Measurements from ENCODE around the gene ITPKB. TPM values are rescaled to one million over a fixed set of nuclear protein-coding genes. Genes with fewer than 3 reads are reported as not detected.

The ITPKB gene
- total RNA-seq, 1 experiment from 2014 or later: 4.0 TPM

DNA sequence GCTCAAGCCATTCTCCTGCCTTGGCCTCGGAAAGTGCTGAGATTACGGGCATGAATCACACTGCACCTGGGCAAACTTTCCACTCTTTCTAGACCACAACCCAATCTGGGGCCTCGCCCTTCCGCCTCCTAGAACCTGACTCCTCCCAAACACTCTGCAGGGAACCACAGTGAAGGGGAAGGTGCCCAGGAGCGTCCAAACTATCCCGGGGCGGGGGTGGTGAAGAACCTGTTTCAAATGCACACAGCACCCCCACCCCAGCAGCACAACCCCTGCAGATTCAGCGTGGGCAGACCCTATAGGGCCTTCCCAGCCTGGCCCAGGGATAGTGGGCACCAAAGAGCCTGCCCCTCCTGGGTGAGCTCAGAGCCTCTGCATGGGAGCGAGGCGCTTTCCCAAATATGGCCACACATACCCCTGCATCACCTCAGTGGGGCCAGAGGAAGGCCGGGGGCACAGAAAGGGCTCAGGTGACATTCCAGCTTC lies 103.6 kb downstream of the ITPKB start:
- Histone ChIP-seq H3K27me3 (replicated peaks) (no peaks in the 10 kb centered on the region), H3K4me1 (replicated peaks) (0 out of 2 replicates have a peak, but pooled peaks cover 3% of the 10 kb centered on the region), H3K27ac (no peak overlapping the region), H3K4me3 (no peak overlapping the region), H3K36me3 (peaks cover 3% of the 10 kb centered on the region; the same call in 1 of the 2 replicates), H3K9me3 (replicated peaks) (no peaks in the 10 kb centered on the region)
- no peak for DNase-seq (ENCODE audit: low read depth in 1 of 2, low spot score in 2 of 2)

DNA sequence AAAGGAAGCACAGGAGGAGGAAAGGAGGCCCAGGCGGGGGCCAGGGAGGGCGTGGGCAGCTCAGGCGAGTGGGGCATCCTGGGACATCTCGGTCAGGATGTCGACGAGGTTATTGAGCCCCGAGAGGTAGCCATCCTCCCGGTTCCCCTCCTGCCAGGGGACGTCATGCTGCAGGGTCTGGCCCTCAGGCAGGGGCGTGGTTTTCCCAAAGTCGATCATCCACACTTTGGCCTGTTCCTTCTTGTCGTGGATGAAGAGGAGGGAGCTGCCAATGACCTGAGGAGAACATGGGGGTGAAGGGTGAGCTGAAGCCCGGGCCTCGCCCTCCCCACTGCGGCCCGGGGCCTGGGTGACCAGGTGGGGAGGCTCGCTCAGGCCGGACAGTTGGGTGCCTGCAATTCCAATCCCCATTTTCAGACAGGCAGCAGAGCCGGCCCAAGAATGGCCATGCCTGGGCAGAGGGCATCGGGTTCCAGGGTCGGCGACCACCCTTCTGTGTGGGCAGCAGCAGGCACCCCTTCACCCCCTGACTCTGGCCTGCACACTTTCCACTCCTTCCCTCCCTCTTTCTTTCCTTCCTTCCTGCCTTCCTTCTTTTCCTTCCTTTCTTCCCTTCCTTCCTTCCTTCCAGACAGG lies 104.4 kb downstream of the ITPKB start:
- H3K27ac ChIP-seq: no peak overlapping the region
- H3K9me3 ChIP-seq (replicated peaks): no peaks in the 10 kb centered on the region
- no peak for DNase-seq (ENCODE audit: low read depth in 1 of 2, low spot score in 2 of 2)
- peaks cover 3% of the 10 kb centered on the region; the same call in 1 of the 2 replicates for H3K36me3 ChIP-seq
- no peaks in the 10 kb centered on the region for H3K27me3 ChIP-seq (replicated peaks)
- H3K4me3 ChIP-seq: no peak overlapping the region
- 0 out of 2 replicates have a peak, but pooled peaks cover 3% of the 10 kb centered on the region for H3K4me1 ChIP-seq (replicated peaks)

DNA sequence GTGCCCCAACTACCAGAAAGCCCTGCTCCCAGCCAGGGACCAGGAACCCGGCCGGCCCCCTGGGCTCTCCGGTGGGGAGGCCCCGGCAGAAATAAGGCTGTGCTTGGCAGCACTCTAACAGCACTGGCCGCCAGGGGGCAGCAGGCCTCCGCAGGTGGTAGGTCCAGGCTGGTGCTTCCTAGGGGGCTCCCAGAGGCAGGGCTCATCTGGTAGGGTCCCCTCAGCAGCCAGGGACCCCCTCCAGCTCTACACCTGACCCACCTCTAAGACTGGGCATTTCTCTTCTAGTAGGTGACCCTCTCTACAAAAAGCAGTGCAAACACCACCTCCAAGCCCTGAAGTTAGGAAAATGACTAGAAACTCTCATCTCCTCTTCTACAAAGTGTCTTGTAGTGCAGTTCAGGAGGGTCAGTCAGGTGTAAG lies 104.9 kb downstream of the ITPKB start:
- Histone ChIP-seq H3K27me3 (replicated peaks) (no peaks in the 10 kb centered on the region), H3K4me1 (replicated peaks) (0 out of 2 replicates have a peak, but pooled peaks cover 3% of the 10 kb centered on the region), H3K27ac (no peak overlapping the region), H3K9me3 (replicated peaks) (no peaks in the 10 kb centered on the region), H3K4me3 (no peak overlapping the region), H3K36me3 (peaks cover 3% of the 10 kb centered on the region; the same call in 1 of the 2 replicates)
- peak; percentile 65 to 78 for DNase-seq (ENCODE audit: low read depth in 1 of 2, low spot score in 2 of 2)

DNA sequence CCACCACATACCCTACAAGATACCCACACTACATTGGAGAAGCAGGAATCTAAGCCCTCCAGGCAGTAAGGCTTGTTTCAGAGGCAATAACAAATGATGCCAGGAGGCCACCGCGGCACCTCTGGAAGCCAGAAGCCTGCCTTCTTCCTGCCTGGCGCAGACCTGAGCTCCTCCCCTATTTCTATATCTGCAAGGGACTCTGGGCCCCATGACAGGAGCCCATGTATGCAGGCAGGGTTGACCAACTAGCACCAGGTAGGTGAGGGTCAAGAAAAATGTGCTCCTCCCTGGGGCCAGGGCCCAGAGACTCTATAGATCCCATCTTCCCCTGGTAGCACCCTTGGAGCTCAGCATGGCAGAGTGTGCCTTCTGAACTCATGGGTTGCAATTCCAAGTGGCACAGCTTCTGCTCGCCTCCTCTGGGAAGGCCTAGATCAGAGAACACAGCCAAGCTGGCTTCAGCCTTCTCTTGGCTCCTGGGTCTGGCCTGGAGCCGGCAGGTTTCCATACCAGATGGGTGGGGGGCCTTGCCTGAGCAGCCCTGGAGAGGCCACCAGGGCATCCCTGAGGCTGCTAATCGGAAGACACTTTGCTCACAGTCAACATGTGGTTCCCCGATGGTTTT lies 105.4 kb downstream of the ITPKB start:
- Histone ChIP-seq H3K27ac (no peak overlapping the region), H3K27me3 (replicated peaks) (no peaks in the 10 kb centered on the region)

DNA sequence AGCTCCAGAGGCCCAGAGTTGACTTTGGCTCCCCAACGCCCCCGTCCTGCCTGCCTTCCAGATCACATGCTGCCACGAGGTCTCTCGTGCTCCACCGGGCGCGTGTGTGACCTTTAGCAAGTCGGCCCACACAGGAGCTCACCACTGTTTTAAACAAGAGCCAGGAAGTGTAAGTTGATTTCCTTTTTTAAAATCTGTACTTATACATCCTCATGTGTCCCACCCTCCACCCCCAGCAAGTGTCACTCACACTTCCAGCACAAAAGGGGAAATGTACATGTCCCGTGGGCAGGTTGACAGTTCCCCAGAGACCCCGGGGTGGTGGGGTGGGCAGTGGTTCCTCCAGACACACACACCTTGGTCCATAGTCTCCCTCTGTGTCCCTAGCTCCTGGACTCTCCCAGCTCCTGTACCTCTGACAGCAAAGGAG lies 106.1 kb downstream of the ITPKB start:
- H3K27me3 ChIP-seq (replicated peaks): no peaks in the 10 kb centered on the region
- H3K27ac ChIP-seq: no peak overlapping the region
- peaks cover 3% of the 10 kb centered on the region; the same call in 1 of the 2 replicates for H3K36me3 ChIP-seq
- no peak for DNase-seq (ENCODE audit: low read depth in 1 of 2, low spot score in 2 of 2)
- no peaks in the 10 kb centered on the region for H3K9me3 ChIP-seq (replicated peaks)
- no peak overlapping the region for H3K4me3 ChIP-seq
- 0 out of 2 replicates have a peak, but pooled peaks cover 3% of the 10 kb centered on the region for H3K4me1 ChIP-seq (replicated peaks)

More for the DNA sequence above, 105.4 kb downstream of the ITPKB start:
- DNase-seq (ENCODE audit: low read depth in 1 of 2, low spot score in 2 of 2): no peak
- Histone ChIP-seq H3K4me3 (no peak overlapping the region), H3K4me1 (replicated peaks) (0 out of 2 replicates have a peak, but pooled peaks cover 3% of the 10 kb centered on the region), H3K9me3 (replicated peaks) (no peaks in the 10 kb centered on the region), H3K36me3 (peaks cover 3% of the 10 kb centered on the region; the same call in 1 of the 2 replicates)

DNA sequence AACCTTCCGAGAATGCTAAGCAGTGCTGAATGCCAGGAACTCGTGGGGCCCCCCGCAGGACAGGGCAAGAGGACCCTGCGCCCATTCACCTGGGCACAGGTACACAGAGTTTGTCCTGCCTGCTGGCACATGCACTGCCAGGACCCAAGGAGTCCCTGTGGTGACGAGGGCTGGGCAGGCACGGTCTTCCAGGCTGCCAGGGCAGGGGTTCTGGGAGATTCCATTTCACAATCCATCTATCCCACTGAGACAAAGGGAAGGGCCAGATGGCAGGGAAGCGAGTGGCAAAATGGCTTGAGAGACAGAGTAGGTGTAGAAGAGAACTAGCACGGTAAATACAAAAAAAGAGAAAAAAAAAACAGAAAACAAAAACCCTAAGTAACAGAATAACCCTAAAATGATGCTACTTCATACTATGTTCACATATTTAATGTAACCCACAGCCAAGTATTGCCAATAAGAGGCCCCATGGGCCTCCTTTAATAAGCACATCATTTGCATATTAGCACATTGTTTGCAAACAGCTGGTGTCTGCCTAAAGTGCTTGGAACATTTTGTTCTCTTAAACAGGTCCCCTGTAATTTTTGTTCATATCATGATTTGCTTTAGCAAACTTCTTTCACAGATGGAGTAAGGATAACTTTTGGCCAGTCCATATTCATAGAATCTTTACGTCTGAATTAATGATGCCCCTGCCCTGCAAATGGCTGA lies 106.8 kb downstream of the ITPKB start:
- no peak overlapping the region for H3K4me3 ChIP-seq
- H3K9me3 ChIP-seq (replicated peaks): no peaks in the 10 kb centered on the region
- H3K36me3 ChIP-seq: peaks cover 3% of the 10 kb centered on the region; the same call in 1 of the 2 replicates
- H3K27me3 ChIP-seq (replicated peaks): no peaks in the 10 kb centered on the region
- no peak overlapping the region for H3K27ac ChIP-seq
- no peak for DNase-seq (ENCODE audit: low read depth in 1 of 2, low spot score in 2 of 2)
- 0 out of 2 replicates have a peak, but pooled peaks cover 3% of the 10 kb centered on the region for H3K4me1 ChIP-seq (replicated peaks)

DNA sequence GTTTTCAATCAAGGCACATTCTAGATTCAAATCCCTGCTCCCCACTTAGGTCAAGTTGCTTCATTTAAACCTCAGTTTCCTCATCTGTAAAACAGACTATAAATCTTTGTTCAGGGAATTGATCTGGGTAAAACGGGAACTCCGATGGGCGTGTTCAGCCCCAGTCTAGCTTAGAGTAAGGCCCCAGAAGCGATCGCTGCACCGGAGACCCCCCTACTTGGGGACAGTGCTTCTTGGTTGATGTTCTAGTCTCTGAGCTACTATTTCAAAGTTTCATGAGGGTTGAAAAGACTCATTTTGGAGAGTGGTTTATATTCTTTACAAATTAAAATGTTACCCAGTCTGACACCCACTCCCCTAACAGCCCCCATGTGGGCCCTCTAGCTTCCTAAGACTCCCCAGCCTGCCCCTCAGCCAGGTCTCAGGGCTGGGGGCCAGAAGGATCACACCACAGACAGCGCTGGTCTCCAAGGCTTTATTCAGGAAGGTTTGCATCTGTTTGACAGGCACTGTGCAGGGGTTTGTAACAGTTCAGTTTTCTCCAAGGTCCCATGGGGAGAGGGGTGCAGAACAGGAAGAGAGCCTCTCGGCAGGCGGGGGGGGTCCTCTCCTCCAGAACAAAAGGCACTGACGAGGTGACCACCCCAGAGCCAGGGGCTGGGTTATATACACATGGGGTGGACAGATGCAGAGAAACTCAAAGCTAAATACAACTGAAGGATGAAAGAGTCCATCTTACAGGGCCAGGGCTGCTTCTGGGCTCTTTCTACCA lies 107.7 kb downstream of the ITPKB start:
- no peaks in the 10 kb centered on the region for H3K9me3 ChIP-seq (replicated peaks)
- DNase-seq (ENCODE audit: low read depth in 1 of 2, low spot score in 2 of 2): no peak
- no peak overlapping the region for H3K4me3 ChIP-seq
- 0 out of 2 replicates have a peak, but pooled peaks cover 3% of the 10 kb centered on the region for H3K4me1 ChIP-seq (replicated peaks)
- no peak overlapping the region for H3K27ac ChIP-seq
- no peaks in the 10 kb centered on the region for H3K27me3 ChIP-seq (replicated peaks)
- peaks cover 3% of the 10 kb centered on the region; the same call in 1 of the 2 replicates for H3K36me3 ChIP-seq

DNA sequence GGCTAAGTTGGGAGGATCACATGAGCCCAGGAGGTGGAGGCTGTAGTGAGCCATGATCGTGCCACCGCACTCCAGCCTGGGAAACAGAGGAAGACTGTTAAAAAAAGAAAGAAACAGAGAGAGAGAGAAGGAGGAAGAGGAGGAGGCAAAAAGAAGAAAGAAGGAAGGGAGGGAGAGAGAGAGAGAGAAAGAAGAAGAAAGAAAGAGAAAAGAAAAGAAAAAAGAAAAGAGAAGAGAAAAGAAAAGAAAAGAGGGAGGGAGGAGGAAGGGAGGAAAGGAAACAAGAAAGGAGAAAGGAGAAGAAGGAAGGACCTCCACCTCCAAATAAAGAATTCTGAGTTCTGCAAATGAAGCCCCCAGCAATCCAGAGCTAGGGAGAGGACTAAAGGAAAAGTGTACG lies 108.5 kb downstream of the ITPKB start:
- no peak for DNase-seq (ENCODE audit: low read depth in 1 of 2, low spot score in 2 of 2)
- Histone ChIP-seq H3K27me3 (replicated peaks) (no peaks in the 10 kb centered on the region), H3K4me3 (no peak overlapping the region), H3K27ac (no peak overlapping the region), H3K9me3 (replicated peaks) (no peaks in the 10 kb centered on the region), H3K36me3 (peaks cover 3% of the 10 kb centered on the region; the same call in 1 of the 2 replicates), H3K4me1 (replicated peaks) (0 out of 2 replicates have a peak, but pooled peaks cover 3% of the 10 kb centered on the region)

DNA sequence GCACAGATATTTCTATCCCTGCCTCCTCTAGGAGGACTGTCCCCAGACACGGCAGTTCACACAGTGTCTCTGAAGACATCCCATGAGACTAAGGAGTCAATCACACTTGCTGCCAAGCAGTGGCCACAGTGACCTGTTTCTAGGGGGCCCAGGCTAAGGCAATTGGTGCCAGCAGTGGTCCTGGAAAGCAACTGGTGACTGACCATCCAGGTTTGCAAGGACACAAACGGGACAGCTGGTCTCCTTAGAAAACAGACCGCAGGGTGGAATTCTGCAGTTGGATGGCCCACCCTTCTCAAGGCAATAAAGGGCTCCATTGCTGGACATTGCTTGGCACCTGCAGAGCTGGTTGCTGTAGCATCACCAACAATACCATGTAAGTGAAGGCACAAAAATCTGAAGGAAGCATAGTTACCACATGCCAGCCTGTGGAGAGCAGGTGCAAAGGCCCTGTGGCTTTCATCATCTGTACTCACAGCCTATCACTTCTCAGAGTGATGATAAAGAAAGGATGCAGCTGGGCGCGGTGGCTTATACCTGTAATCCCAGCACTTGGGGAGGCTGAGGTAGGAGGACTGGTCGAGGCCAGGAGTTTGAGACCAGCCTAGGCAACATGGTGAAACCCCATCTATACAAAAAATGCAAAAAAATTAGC lies 109.1 kb downstream of the ITPKB start:
- Histone ChIP-seq H3K27ac (no peak overlapping the region), H3K4me3 (no peak overlapping the region), H3K27me3 (replicated peaks) (no peaks in the 10 kb centered on the region), H3K36me3 (peaks cover 3% of the 10 kb centered on the region; the same call in 1 of the 2 replicates), H3K9me3 (replicated peaks) (no peaks in the 10 kb centered on the region), H3K4me1 (replicated peaks) (0 out of 2 replicates have a peak, but pooled peaks cover 3% of the 10 kb centered on the region)
- DNase-seq (ENCODE audit: low read depth in 1 of 2, low spot score in 2 of 2): no peak

DNA sequence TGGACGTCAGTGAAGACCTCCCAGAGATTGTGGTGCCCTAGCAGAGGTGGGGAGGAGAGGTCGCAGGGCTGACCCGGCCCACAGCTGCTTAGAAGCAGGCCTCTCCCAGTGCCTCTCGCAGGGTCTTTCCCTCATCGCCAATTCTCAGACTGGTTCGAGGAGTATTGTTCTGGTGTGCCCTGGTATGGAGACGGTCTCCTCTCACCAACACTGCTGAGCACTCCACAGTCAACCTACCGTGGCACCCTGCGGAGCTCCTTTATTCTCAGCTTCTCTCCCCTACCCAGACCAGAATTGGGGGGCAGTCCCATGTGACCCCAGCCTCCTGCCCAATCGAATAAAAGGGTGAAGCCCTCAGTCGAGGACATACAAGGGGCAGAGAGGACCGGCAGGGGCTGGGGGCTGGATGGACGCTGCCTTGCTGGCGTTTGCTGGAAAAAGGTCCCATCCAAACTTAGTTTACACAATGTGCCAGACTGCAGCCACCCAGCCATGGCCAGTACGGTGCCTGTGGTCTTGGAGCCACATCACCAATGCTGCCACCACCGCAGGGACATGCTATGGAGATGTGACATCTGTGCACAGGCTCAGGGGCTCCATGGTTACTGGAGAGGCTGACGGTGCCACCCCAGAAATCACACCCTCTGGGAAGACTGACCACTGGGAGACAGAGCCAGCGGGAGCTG lies 109.7 kb downstream of the ITPKB start:
- H3K27ac ChIP-seq: no peak overlapping the region
- H3K27me3 ChIP-seq (replicated peaks): no peaks in the 10 kb centered on the region
- 0 out of 2 replicates have a peak, but pooled peaks cover 3% of the 10 kb centered on the region for H3K4me1 ChIP-seq (replicated peaks)
- H3K9me3 ChIP-seq (replicated peaks): no peaks in the 10 kb centered on the region
- peaks cover 2% of the 10 kb centered on the region; the same call in 1 of the 2 replicates for H3K36me3 ChIP-seq
- no peak overlapping the region for H3K4me3 ChIP-seq
- DNase-seq (ENCODE audit: low read depth in 1 of 2, low spot score in 2 of 2): no peak

DNA sequence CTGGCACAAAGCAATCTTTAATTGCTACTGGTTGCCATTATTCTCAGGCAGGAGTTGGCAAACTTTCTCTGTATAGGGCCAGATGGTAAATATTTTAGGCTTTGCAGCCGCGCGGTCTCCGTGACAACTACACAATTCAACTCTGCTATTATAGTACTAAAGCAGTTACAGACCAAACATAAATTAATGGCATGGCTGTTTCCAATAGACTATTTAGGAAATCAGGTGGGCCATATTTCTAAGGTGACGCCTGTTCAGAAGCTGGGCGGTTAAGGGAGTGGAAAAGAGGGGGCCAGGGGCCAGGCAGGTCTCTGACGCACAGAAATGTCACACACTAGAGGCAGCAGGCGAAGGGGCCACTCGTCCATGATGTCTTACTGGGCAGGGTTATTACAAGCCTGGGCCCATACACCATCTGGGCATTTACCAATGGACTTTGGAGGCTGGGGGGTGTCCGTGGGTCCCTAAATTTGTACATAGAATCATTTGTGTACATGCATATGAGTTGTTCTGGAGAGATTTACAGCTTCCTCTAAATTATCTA lies 110.4 kb downstream of the ITPKB start:
- Histone ChIP-seq H3K36me3 (no peaks in the 10 kb centered on the region), H3K9me3 (replicated peaks) (no peaks in the 10 kb centered on the region), H3K4me3 (no peak overlapping the region), H3K4me1 (replicated peaks) (no peaks in the 10 kb centered on the region), H3K27me3 (replicated peaks) (no peaks in the 10 kb centered on the region), H3K27ac (no peak overlapping the region)
- no peak for DNase-seq (ENCODE audit: low read depth in 1 of 2, low spot score in 2 of 2)

Measured in SJSA1 (cell line).